SJSA1 (cell line): ENCODE results near the gene GNPDA1. TPM values are rescaled to one million over a fixed set of nuclear protein-coding genes. Genes with fewer than 3 reads are reported as not detected.
A peak's percentile ranks its signal among the peaks of the same experiment; 100 is the strongest.
"Not testable (repeated sequence)": the region's sequence is repeated elsewhere in the genome, so short reads cannot be mapped to it uniquely, and the experiment has no call there.

ENCODE experiments used
- DNase-seq, 2 experiments: peaks; one replicate each; pipeline ENCODE4 v3.0.0-alpha.2; 2015 to 2020; ENCODE audit warnings: low spot score in 2 of 2, low read depth in 1 of 2
- H3K27ac ChIP-seq: fragments of 250-450 bp; sonication (Bioruptor Pico); 2 replicates; pipeline ENCODE4 v1.5.1; 2020; ENCODE audit warnings: mild to moderate bottlenecking, moderate library complexity
- H3K27me3 ChIP-seq: fragments of 250-450 bp; sonication (Bioruptor Pico); replicated peaks from 2 replicates; pipeline ENCODE4 v1.5.1; 2020; ENCODE audit warnings: mild to moderate bottlenecking, moderate library complexity
- H3K36me3 ChIP-seq: fragments of 250-450 bp; sonication (Bioruptor Pico); 2 replicates; pipeline ENCODE4 v1.5.1; 2020; ENCODE audit warnings: mild to moderate bottlenecking
- H3K4me1 ChIP-seq: fragments of 250-450 bp; sonication (Bioruptor Pico); replicated peaks from 2 replicates; pipeline ENCODE4 v1.6.1; 2021; ENCODE audit warnings: mild to moderate bottlenecking
- H3K4me3 ChIP-seq: fragments of 250-450 bp; sonication (Bioruptor Pico); 2 replicates; pipeline ENCODE4 v1.5.1; 2020; ENCODE audit warnings: mild to moderate bottlenecking
- H3K9me3 ChIP-seq: fragments of 250-450 bp; sonication (Bioruptor Pico); replicated peaks from 2 replicates; pipeline ENCODE4 v1.5.1; 2020; ENCODE audit warnings: mild to moderate bottlenecking
- total RNA-seq: library from RNA; depleted of rRNA; stranded (reverse); fragments of >200 nt; shearing (Covaris generic); gene quantifications from 2 replicates; pipeline ENCODE4 v1.2.3, GENCODE V29; 2014

The GNPDA1 gene
- total RNA-seq, 1 experiment from 2014 or later, result 55.7 TPM

GRCh38 chr5:142036918-142037317 is 24.1 kb upstream of the GNPDA1 start:
- Histone ChIP-seq H3K4me3 (no peak overlapping the region), H3K9me3 (no peaks in the 10 kb centered on the region), H3K27ac (no peak overlapping the region), H3K27me3 (peaks cover 4% of the 10 kb centered on the region; the same call in 1 of the 2 replicates), H3K36me3 (no peaks in the 10 kb centered on the region), H3K4me1 (no peaks in the 10 kb centered on the region)
- no peak for DNase-seq

DNA sequence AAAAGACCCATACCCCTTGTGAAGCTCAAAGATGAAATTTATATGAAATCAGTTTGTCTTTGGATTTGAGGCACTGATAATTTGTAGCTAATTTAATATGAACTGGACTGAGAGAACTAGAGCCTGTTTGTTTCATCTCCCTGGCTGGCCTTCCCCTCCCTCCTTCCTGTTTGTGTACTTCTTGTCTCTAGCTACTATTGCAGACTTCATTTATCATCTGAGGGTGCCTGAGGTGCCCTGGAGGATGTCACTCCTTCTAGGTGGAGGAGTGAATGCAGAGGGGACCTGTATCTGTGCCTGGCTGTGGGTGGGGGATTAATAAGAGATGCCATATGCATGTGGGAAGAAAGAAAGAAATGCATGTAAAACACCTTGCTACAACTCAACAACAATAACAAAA is 22.2 kb upstream of the GNPDA1 start:
- Histone ChIP-seq H3K27ac (no peak overlapping the region), H3K4me1 (no peaks in the 10 kb centered on the region), H3K9me3 (no peaks in the 10 kb centered on the region), H3K27me3 (peaks cover 8% of the 10 kb centered on the region; the same call in 1 of the 2 replicates), H3K4me3 (no peak overlapping the region), H3K36me3 (no peaks in the 10 kb centered on the region)
- no peak for DNase-seq

GRCh38 chr5:142033632-142034567 is 21.1 kb upstream of the GNPDA1 start:
- not testable (repeated sequence) for H3K4me3 ChIP-seq, H3K27me3 ChIP-seq, H3K27ac ChIP-seq, H3K9me3 ChIP-seq, DNase-seq, H3K4me1 ChIP-seq, H3K36me3 ChIP-seq

GRCh38 chr5:142032747-142033631 is 20.2 kb upstream of the GNPDA1 start:
- Histone ChIP-seq H3K9me3 (no peaks in the 10 kb centered on the region), H3K27me3 (peaks cover 8% of the 10 kb centered on the region; the same call in 1 of the 2 replicates), H3K4me3 (no peak overlapping the region), H3K4me1 (no peaks in the 10 kb centered on the region), H3K27ac (no peak overlapping the region), H3K36me3 (no peaks in the 10 kb centered on the region)
- no peak for DNase-seq

DNA sequence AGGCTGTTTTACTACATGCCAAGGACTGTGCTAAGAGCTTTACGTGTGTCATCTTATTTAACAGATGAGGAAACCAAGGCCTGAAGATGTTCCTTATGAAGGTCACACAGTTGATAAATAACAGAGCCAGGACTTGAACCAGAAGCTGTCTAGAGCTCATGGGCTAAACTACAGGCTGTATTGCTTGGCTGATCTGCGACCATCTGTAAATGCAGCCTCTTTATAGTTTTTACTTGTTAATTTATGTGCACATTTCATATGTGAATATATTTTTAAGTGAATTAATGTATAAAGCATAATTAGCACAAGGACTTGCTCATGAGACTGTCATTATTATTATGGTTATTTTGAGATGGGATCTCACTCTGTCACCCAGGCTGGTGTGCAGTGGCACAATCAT is 19.3 kb upstream of the GNPDA1 start:
- peaks cover 8% of the 10 kb centered on the region; the same call in 1 of the 2 replicates for H3K27me3 ChIP-seq
- no peaks in the 10 kb centered on the region for H3K9me3 ChIP-seq
- H3K36me3 ChIP-seq, result no peaks in the 10 kb centered on the region
- H3K4me1 ChIP-seq, result 0 out of 2 replicates have a peak, but pooled peaks cover 2% of the 10 kb centered on the region
- no peak overlapping the region for H3K4me3 ChIP-seq
- DNase-seq, result no peak
- H3K27ac ChIP-seq, result no peak overlapping the region

- Histone ChIP-seq H3K27ac (no peak overlapping the region), H3K36me3 (no peaks in the 10 kb centered on the region), H3K27me3 (peaks cover 5% of the 10 kb centered on the region), H3K4me1 (peaks cover 12% of the 10 kb centered on the region; the same call in 1 of the 2 replicates), H3K4me3 (no peak overlapping the region; the same call in 1 of the 2 replicates), H3K9me3 (no peaks in the 10 kb centered on the region)
- DNase-seq, result no peak
Measured at GRCh38 chr5:142025637-142026036, 12.8 kb upstream of the GNPDA1 start.

DNA sequence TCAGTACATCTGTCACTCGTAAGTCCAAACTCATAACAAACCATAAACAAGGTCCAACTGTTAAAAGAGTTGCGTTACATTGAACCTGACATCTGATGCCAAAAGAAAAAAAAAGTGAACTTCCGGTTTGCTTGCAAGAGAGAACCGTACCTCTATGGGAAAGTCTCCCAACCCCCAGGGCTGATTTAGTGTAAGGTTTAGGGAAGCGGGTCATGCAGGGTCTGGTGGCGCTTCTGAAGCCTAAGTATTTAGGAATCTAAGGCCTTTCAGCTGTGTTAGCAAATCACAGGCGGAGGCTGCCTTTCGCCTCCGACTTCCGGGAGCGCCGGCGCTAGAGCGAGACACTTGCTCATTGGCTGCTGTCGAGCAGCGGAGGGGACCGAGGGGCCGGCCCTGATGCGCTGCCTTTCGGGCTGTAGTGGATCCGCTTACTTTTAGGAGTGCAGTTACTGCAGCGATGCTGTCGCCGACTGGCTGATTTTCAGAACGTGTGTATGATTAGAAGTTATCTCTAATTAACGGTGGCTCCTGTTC is 12.0 kb upstream of the GNPDA1 start:
- Histone ChIP-seq H3K4me3 (peak overlapping the region; percentile 30), H3K27me3 (peaks cover 4% of the 10 kb centered on the region), H3K36me3 (no peaks in the 10 kb centered on the region), H3K9me3 (peaks cover 4% of the 10 kb centered on the region), H3K4me1 (peaks cover 12% of the 10 kb centered on the region; the same call in 1 of the 2 replicates), H3K27ac (peak overlapping the region; percentile 44)
- DNase-seq, result peak; percentile 79 to 88

DNA sequence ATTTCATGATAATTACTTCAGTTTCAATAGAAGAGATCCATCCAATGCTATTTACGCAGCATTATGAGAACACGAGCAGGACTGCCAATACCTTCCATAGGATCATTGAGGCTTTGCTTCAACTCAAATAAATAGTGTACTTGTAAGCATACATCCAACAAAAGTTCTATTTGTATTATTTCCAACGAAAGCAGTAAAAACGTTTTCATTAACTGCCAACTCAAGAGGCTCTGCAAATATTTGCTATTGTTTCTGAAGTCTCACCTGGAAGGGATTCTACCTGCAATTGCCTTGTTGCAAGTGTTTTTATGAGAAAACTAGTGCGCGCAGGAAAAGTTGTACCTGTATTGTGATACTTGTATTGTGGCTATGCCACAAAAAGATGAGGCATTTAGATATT is 11.0 kb upstream of the GNPDA1 start:
- DNase-seq, result no peak
- no peaks in the 10 kb centered on the region for H3K36me3 ChIP-seq
- peaks cover 12% of the 10 kb centered on the region; the same call in 1 of the 2 replicates for H3K4me1 ChIP-seq

DNA sequence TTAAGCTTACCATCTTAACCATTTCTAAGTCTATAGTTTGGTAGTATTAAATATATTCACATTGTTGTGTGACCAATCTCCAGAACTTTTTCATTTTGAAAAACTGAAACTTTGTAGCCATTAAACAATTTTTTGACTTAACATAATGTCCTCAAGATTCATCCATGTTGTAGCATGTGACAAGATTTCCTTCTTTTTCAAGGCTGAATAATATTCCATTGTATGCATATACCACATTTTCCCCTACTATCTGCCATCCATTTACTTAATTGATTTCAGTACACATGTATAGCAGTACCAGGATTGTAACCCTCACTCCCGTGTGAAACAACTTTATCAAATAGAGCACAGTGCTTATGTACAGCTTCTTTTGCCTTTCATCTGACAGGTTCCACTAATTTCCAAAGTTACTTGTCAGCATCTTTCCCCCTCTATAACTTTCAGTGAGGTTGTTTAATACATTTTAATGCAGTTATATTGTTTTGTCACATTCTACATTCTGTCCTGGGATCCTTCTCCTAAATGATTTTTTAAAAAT is 7.4 kb upstream of the GNPDA1 start:
- no peak for DNase-seq
- Histone ChIP-seq H3K4me1 (peaks cover 20% of the 10 kb centered on the region), H3K27me3 (peaks cover 4% of the 10 kb centered on the region), H3K36me3 (no peaks in the 10 kb centered on the region), H3K27ac (no peak overlapping the region), H3K9me3 (peaks cover 4% of the 10 kb centered on the region), H3K4me3 (no peak overlapping the region)

More for the DNA sequence above, 11.0 kb upstream of the GNPDA1 start:
- no peak overlapping the region for H3K27ac ChIP-seq
- H3K4me3 ChIP-seq, result no peak overlapping the region
- H3K27me3 ChIP-seq, result peaks cover 4% of the 10 kb centered on the region
- H3K9me3 ChIP-seq, result peaks cover 4% of the 10 kb centered on the region

DNA sequence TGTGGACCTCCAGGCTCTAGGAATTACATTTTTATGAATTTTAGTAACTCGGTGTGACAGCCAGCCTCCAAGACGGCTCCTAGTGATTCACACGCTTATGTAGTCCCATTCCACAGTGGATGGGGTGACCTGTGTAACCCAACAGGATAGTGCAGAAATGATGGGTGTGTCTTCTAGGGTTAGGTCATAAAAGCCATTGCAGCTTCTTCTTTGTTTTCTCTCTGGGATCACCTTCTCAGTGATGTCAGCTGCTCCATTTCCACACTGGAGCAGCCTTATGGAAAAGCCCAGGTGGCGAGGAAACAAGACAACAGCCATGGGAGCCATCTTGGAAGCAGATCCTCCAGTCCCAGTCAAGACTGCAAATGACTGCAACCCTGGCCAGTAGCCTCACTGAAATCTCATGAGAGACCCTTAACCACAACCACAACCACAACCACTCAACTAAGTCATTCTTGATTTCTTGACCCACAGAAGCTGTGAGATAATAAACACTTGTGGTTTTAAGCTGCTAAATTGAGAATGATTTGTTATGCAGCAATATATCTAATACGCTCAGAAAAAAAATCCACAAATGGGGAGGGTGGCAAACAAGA is 5.1 kb upstream of the GNPDA1 start:
- H3K9me3 ChIP-seq, result peaks cover 4% of the 10 kb centered on the region
- H3K36me3 ChIP-seq, result no peaks in the 10 kb centered on the region; the same call in 1 of the 2 replicates
- peak in 1 of 2 experiments; percentile 48 for DNase-seq
- H3K4me1 ChIP-seq, result peaks cover 27% of the 10 kb centered on the region
- no peak overlapping the region for H3K4me3 ChIP-seq
- no peaks in the 10 kb centered on the region; the same call in none of the 2 replicates for H3K27me3 ChIP-seq
- H3K27ac ChIP-seq, result no peak overlapping the region

DNA sequence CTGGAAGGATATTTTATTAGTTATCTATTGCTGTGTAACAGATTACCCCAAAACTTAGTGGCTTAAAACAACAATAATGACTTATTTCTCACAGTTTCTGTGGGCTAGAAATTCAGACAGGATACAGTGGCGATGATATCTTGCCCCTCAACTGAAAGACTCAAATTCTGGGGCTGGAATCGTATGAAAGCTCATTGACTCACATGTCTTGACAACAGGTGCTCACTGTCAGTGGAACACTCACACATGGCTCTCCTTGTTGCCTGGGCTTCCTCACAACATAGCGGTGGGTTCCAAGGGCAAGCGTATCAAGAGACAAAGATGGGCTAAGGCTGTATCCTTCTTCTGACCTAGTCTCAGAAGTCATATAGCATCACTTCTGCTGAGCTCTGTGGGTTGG is 3.7 kb upstream of the GNPDA1 start:
- no peak overlapping the region for H3K27ac ChIP-seq

GRCh38 chr5:142015781-142016533 is 3.1 kb upstream of the GNPDA1 start:
- peaks cover 4% of the 10 kb centered on the region for H3K9me3 ChIP-seq
- DNase-seq, result peak in 1 of 2 experiments; percentile 38
- peaks cover 36% of the 10 kb centered on the region for H3K4me1 ChIP-seq
- H3K36me3 ChIP-seq, result no peaks in the 10 kb centered on the region; the same call in 1 of the 2 replicates
- no peak overlapping the region for H3K27ac ChIP-seq
- no peaks in the 10 kb centered on the region for H3K27me3 ChIP-seq
- no peak overlapping the region for H3K4me3 ChIP-seq

More for the DNA sequence above, 3.7 kb upstream of the GNPDA1 start:
- DNase-seq, result no peak
- no peaks in the 10 kb centered on the region; the same call in 1 of the 2 replicates for H3K36me3 ChIP-seq
- H3K4me3 ChIP-seq, result no peak overlapping the region
- H3K9me3 ChIP-seq, result peaks cover 4% of the 10 kb centered on the region
- peaks cover 36% of the 10 kb centered on the region for H3K4me1 ChIP-seq
- H3K27me3 ChIP-seq, result no peaks in the 10 kb centered on the region; the same call in 1 of the 2 replicates
